Stimulated activated CD8-positive, alpha-beta memory T cell treated with anti-CD3 and anti-CD28 coated beads, Interleukin-4, amount 100 ng/mL, for 1 hour (primary cell): ENCODE measurements around the gene ACTRT2.

Experiments used
- DNase-seq, 2 donors: peaks; one replicate each; pipeline ENCODE4 v3.0.0-alpha.2; 2020; ENCODE audit warnings: low read depth in 2 of 2, low spot score in 1 of 2

ACTRT2 gene

DNA sequence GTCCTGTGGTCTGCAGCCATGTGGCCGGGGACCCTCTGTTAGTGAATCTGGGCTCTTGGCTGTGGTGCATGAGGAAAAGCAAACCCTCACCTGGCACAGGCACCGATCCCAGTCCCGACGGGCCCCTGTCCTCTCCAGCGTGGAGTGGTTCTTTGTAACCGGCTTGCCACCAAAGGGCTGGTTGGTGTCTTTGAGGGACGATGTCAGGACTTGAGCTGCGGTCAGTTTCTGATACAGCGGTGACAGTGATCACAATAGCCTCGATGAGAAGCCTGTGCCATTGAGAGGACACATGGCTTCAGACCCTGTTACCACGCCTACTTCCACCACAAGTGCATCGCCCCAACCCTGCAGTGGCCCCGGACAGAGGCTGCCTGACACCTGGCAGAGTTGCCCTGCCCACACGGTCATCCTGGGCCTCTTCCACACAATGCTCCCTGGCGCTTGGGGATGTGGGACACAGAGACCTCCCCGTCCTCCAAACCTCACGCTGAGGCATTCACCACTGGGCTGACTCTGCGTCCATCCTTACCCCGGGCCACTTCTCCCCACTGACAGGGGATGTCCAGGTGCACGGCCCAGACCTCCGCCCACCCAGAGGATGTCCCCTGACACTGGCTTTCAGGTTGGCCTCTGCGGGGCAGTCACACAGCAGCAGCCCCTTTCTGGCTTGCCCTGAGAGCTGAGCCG, 18.8 kb upstream of the ACTRT2 start:
- no peak for DNase-seq

- no peak for DNase-seq
Observed at GRCh38 chr1:3003039-3003940, 18.0 kb upstream of the ACTRT2 start.

DNA sequence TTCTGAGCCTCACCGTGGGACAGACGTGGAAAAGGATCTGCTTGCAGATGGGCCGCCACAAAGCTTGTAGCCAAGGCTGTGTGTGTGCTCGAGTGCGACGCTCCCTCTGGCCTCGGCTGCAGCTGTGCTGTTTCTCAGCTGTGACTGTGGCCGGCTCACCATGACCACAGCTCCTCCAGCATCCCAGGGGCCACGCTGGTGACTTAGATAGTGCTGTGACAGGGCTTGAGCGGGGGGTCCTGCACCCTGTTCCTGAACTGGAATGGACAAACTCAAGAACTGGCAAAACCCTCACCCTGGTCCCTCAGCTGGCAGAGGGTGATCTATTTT, 17.4 kb upstream of the ACTRT2 start:
- no peak for DNase-seq

DNA sequence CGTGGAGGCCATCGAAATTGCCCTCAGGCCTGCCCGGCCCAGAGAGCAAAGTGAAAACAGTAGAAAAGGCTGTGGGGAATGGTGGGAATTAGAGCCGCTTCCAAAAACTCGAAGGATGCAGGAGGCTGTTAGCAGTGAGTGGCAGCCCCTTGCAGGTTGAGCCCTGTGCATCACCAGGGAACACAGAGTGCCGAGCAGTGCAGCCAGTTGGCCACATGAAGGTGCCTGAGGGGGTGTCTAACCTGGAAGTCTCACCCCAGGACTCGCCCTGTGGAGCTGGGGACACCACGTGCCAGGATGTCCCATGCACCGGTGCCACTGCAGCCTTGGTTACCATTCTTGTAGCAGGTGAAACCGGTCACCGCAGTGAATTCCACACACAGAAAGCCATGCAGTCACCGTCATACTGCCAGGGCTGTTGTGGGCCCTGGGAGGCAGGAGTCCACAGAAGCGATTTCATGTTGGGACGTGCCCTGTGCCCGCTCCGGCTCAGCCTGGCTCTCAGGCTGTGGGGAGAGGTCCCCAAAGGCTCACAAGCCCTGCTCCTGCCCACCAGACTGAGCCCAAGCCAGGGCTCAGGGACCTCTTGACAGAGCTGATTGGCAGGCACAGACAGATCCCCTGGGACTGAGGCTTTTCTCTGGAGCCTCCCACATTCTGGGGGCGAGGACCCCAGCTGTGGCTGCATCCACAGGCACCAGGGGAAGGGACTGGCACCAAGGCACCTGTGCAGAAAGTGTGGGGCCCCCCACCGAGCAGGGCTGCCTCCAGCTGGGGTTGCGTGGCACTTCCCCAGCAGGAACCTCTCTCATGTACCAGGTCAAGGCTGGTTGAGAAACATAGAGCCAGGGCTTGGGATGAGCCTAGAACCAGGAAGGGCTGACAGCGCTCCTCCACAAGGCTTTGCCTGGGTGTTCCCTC, 16.7 kb upstream of the ACTRT2 start:
- no peak for DNase-seq

- DNase-seq: no peak
Observed at GRCh38 chr1:3005771-3006170, 15.5 kb upstream of the ACTRT2 start.

DNA sequence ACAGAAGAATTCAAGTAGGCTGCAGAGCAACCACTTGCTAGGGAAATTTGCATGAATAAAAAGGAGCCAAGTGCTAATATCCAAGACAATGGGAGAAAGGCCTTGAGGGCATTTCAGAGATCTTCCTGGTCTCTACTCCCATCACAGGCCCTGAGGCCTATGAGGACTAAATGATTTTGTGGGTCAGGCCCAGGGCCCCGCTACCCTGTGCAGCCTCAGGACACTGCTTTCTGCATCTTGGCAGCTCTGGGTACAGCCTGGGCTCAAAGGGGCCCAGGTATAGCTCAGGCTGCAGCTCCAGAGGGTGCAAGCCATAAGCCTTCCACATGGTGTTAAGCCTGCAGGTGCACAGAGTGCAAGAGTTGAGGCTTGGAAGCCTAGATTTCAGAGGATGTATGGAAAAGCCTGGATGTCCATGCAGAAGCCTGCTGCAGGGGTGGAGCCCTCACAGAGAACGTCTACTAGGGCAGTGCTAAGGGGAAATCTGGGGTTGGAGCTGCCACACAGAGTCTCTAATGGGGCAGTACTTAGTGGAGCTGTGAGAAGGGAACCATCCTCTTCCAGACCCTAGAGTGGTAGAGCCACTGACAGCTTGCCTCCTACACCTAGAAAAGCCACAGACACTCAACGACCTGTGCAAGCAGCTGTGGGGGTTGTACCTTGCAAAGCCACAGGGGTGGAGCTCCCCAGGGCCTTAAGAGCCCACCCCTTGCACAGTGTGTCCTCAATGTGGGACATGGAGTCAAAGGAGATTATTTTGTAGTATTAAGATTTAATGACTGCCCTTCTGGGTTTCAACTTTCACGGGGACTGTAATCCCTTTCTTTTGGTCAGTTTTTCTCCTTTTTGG, 13.7 kb upstream of the ACTRT2 start:
- no peak for DNase-seq

- no peak for DNase-seq
Observed at GRCh38 chr1:3009021-3009420, 12.2 kb upstream of the ACTRT2 start.

DNA sequence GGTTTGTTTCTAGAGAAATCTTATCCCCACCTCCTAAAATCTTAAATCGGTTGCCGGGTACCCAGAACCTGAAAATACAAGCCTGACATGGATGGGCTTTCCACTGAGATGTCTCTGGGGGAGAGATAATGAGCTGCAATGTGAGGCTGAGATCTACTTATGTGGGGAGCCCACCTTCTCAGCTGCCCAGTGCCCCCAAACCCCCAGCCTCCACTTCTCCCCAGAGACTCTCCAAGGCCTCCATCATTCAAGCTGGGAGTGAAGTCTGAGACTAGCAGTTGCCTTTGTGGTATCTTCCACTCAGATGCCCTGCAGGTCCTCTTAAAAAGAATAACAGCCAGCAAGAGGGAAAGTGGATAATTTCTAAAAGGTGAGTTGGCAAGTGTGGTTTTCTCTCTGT, 11.7 kb upstream of the ACTRT2 start:
- DNase-seq: no peak

- DNase-seq: no peak
Observed at GRCh38 chr1:3011127-3011526, 10.1 kb upstream of the ACTRT2 start.

DNA sequence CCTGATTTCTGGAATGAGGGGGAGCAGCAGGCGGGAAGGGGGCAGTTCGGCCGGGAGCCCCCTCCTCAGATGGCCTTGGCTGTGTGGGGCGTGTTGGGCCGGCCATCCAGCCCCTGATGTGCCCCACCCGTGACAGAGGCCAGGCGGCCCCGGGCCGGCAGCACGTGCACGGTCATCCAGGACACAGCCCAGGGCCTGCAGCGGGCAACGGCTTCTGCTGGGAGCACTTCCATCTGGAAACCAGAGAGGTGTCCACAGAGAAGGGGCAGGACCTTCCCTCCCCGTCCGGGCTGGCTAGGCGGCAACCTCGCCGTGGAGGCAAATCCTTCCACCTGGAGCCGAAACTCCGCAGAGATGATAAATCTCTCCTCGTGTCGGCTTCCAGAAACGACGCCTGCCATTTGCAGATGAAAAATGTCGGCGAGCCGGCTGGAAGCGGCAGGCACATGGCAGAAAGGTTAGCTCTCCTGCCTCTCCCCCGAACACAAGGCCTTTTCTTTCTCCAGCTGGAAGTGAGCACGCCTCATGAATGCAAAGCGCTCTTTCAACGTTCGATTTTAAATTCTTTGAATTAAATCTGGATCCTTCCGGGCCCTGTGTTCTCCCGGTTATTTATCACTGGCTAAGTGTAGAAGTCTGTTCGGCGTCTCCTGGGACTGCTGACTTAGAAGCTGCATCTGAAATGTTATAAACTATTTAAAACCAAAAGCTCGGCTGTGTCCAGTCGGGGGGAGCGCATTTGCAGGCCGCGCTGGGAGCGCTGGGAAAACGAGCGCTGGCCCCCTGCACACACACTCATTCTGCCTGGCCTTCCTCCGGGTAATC, 9.4 kb upstream of the ACTRT2 start:
- no peak for DNase-seq

DNA sequence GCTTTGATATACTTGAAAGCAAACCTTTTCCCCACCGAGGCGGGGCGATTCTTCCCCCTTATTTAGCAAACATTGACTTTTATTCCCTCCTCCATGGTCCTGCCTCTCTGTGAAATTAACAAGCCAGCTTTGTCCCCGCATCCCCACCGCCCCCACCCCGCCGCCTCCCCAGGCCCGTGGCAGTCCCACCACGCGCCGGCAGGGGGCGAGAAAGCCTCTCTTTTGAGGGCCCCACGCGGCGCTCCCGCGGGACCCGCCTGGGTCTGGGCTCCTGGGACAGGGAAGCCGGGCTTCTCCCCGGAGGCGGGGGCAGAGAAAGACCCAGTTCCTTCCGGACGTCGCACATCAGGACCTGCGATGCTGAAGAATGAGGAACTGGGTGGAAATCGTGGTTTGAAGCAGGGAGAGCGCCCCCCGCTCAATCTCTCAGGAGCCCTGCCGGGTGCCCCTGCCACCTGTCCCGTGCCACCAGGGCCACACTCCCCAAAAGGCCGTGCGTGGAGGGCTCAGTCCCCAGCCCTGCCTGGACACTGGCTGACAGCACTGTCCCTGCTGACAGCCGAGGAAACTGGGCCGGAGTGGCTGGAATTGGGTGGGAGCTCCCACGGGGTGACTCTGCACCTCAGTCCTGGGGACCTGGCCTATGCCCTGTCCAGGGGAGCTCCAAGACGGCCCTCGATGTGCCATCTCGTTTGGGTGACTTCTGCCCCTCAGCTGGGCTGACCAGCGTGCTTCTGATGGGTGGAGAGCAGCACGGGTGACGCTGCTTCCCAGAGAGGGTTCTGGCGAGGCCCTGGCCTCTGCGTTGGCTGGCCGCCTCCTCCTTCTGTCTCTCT, 8.6 kb upstream of the ACTRT2 start:
- DNase-seq: peak in 1 of 2 donors; percentile 13

GRCh38 chr1:3013371-3014049, 7.8 kb upstream of the ACTRT2 start:
- DNase-seq: no peak

DNA sequence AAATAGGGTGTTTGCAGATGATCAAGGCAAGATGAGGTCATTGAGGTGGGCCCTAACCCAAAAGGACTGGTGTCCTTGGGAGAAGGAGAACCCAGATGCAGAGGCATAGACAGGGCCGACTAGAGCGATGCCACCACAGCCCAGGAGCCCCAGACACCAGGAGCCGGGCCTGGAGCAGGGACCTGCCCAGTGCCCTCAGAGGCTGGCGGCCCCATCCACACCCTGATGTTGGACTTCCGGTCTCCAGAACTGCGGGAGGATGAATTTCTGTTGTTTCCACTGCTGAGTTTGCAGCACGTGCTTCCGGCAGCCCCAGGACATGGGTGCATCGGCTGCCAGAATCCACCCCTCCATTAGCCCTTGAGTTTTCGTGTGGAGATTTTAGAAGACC, 7.2 kb upstream of the ACTRT2 start:
- no peak for DNase-seq

DNA sequence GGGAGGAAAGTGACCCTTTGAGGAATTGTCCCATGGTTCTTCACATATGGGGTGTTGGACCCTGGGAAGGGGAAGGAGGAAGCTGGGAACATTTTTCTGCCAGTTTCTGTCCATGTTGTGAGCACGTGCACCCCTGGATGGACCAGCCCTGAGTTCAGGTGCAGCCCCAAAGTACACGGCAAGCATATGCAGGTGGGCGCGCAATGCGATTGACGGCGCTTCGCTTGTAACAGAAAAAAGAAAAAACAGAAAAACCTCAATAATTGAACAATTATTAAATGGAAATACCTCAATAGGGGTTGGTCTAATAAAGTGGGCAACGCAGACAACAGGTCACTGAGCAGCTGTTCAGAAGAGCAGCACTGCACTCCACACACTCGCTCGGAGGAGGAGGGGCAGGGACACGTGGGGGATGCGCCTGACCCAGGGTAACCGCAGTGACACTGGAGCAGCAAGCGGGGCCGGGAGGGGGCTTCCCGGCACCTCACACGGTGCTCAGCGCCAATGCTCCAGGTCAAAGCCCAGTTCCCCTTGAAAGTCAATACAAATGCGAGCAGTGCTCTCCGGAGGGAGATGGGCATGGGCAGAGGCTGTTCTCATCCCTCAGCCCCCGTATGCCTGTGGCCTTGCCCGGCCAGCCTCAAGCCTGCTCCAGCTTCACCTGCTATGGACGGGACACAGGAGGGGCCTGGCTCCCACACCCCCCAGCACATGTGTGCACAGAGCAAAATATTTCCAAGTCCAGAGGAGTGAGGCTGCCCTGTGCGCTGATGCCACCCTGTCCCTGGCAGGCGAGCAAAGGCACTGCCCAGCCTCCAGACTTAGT, 6.6 kb upstream of the ACTRT2 start:
- DNase-seq: no peak

DNA sequence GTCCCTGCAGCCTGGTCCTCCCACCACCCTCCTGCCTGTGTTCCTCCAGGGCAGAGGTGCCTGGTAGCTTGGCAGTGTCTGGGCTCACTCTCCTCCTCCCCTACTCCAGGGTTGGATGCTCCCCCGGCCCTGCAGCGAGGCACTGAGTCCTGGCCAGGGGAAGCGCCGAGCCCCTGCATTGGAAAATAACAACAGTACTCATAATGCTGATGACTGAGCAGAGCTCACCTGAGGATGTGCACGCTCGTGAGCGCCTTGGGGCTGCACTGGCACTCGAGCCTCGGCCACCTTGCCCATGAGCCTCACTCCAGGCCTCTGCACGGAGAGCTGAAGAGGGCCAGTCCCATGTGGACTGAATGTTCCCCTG, 6.0 kb upstream of the ACTRT2 start:
- no peak for DNase-seq

GRCh38 chr1:3015744-3016143, 5.5 kb upstream of the ACTRT2 start:
- DNase-seq: no peak

- DNase-seq: no peak
Observed at GRCh38 chr1:3016641-3017439, 4.4 kb upstream of the ACTRT2 start.
